Upper lobe of left lung (tissue), 6 donors: ENCODE results near the gene PAPLN. TPM values are rescaled to one million over a fixed set of nuclear protein-coding genes. Genes with fewer than 3 reads are reported as not detected.

ENCODE experiments used
- ATAC-seq, 2 donors: fragments of 200-7000 bp; cut with Tn5 transposase; one replicate each; pipeline ENCODE4 v1.9.1; 2022; ENCODE audit warnings: mild to moderate bottlenecking in 2 of 2, moderate library complexity in 2 of 2; ENCODE audit not compliant: low FRiP score in 2 of 2
- DNase-seq, 2 donors: peaks; one replicate each; pipeline ENCODE4 v3.0.0-alpha.2; 2019 to 2020
- H3K27ac ChIP-seq, 4 donors: fragments of 200-600 bp; sonication (generic); one replicate each; pipeline ENCODE4 v1.5.1; 2016 to 2019
- H3K27me3 ChIP-seq, 4 donors: fragments of 200-600 bp; sonication (generic); one replicate each; pipeline ENCODE4 v1.5.1; 2017 to 2019
- H3K36me3 ChIP-seq, 4 donors: fragments of 200-600 bp; sonication (generic); one replicate each; pipeline ENCODE4 v1.5.1; 2016 to 2019
- H3K4me1 ChIP-seq, 4 donors: fragments of 200-600 bp; sonication (generic); one replicate each; pipeline ENCODE4 v1.5.1; 2018 to 2019
- H3K4me3 ChIP-seq, 4 donors: fragments of 200-600 bp; sonication (generic); one replicate each; pipeline ENCODE4 v1.5.1; 2017 to 2019; ENCODE audit warnings: mild to moderate bottlenecking in 2 of 4, moderate library complexity in 1 of 4
- H3K9me3 ChIP-seq, 4 donors: fragments of 200-600 bp; sonication (generic); one replicate each; pipeline ENCODE4 v1.5.1; 2018 to 2019
- EP300 ChIP-seq, 4 donors: sonication (generic); formaldehyde crosslinking; IDR thresholded peaks; one replicate each; pipeline ENCODE4 v1.5.1; 2017; ENCODE audit warnings: antibody characterized with exemption in 4 of 4, control low read depth in 2 of 4
- POLR2A ChIP-seq, 4 donors: fragments of 450-650 bp; IDR thresholded peaks; one replicate each; pipeline ENCODE4 v1.5.1; 2016 to 2017; ENCODE audit warnings: antibody characterized with exemption in 4 of 4, mild to moderate bottlenecking in 2 of 4
- POLR2AphosphoS5 ChIP-seq, 2 donors: sonication (generic); formaldehyde crosslinking; IDR thresholded peaks; one replicate each; pipeline ENCODE4 v1.5.1; 2017; ENCODE audit warnings: antibody characterized with exemption in 2 of 2
- WGBS, 2 donors: methylation state at CpG; one replicate each; pipeline ENCODE4 v1.1.5; 2017 to 2018; 5-methylcytosine and 5-hydroxymethylcytosine counted together
- total RNA-seq, 6 donors: library from RNA; depleted of rRNA in 4 of 6; stranded (reverse); fragments of >200 nt in 4 of 6; gene quantifications; one replicate each; pipeline versions ENCODE4 v1.1.0 to v1.2.1, GENCODE V29; 2016 to 2021
- TF ChIP-seq, protein P1 (sequence below), 6 experiments: fragments of 450-650 bp in 4 of 6; fragments of 200-600 bp in 2 of 6; sonication (generic) in 2 of 6; IDR thresholded peaks; one replicate each; pipeline ENCODE4 v1.5.1; 2016 to 2019; ENCODE audit warnings: antibody characterized with exemption in 6 of 6
- donor health status: DM: no; HTN: no; CAD: no; lungs with moderate emphysema.
- donor health status: DM: no; HTN: yes; CAD: no; lungs with severe emphysema.

Gene PAPLN
- total RNA-seq, 6 donors from 2014 or later = 10.3 to 62.9 (median 16.5) TPM

DNA sequence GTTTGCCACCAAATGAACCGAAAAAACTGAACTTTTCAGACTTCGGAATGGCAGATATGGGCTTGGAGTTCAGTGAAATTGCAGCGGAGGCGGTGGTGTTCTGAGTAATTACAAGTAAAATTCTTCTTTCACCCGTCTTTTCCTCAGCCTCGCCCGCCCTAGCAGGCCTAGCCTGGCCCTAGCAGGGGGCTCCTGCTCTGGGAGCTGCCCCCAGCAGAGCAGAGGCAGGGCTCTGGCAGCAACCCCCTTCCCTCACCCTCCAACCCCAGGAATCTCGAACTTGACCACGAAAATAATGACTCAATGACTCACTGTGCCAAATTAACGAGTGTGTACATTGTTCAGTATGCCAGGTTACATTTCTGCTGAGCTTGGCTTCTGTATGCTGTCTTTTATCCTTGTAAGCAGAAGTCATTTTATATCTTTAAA, 1.1 kb downstream of the PAPLN start:
- Histone ChIP-seq H3K27ac (peak overlapping the region in 2 of 4 donors; percentile 45 to 50), H3K27me3 (peaks cover 0 to 21% (median 11%) of the 10 kb centered on the region in 4 donors), H3K4me3 (peak overlapping the region in 3 of 4 donors; percentile 53 to 62 (median 61)), H3K36me3 (no peaks in the 10 kb centered on the region), H3K9me3 (no peaks in the 10 kb centered on the region), H3K4me1 (peaks cover 26 to 60% (median 47%) of the 10 kb centered on the region in 4 donors)
- peak; percentile 16 to 27 for ATAC-seq
- TF ChIP-seq, protein P1, sequence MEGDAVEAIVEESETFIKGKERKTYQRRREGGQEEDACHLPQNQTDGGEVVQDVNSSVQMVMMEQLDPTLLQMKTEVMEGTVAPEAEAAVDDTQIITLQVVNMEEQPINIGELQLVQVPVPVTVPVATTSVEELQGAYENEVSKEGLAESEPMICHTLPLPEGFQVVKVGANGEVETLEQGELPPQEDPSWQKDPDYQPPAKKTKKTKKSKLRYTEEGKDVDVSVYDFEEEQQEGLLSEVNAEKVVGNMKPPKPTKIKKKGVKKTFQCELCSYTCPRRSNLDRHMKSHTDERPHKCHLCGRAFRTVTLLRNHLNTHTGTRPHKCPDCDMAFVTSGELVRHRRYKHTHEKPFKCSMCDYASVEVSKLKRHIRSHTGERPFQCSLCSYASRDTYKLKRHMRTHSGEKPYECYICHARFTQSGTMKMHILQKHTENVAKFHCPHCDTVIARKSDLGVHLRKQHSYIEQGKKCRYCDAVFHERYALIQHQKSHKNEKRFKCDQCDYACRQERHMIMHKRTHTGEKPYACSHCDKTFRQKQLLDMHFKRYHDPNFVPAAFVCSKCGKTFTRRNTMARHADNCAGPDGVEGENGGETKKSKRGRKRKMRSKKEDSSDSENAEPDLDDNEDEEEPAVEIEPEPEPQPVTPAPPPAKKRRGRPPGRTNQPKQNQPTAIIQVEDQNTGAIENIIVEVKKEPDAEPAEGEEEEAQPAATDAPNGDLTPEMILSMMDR (IDR thresholded peaks at IDR 0.05) = no peak
- no peak for TF ChIP-seq POLR2A (IDR thresholded peaks at IDR 0.05)
- no peak for TF ChIP-seq EP300 (IDR thresholded peaks at IDR 0.05)
- TF ChIP-seq POLR2AphosphoS5 (IDR thresholded peaks at IDR 0.05) = no peak
- no peak for DNase-seq
- WGBS, 2 donors = 28 to 34% methylated on average over 10 of the region's 10 CpGs

DNA sequence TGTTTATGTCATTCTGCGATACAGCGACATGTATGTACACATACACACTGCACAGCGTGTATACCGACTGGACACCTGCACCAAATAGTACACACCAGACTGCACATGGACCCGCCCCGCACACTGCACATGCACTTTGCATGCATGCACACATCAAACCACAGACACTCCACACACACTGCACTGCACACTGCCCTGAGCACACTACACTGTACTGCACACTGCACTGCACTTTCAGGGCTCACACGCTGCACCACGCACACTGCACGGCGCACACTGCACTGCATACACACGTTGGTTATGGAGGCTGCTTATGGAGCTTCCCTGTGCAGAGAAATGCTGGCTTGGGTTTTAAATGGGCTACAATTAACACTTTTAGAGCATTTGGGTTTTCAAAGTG, 1.6 kb downstream of the PAPLN start:
- Histone ChIP-seq H3K27ac (no peak overlapping the region), H3K4me1 (peaks cover 26 to 60% (median 47%) of the 10 kb centered on the region in 4 donors), H3K36me3 (no peaks in the 10 kb centered on the region), H3K27me3 (peaks cover 0 to 21% (median 11%) of the 10 kb centered on the region in 4 donors), H3K9me3 (no peaks in the 10 kb centered on the region), H3K4me3 (peak overlapping the region in 2 of 4 donors; percentile 49 to 62)
- DNase-seq (no peak), ATAC-seq (no peak)
- WGBS, 2 donors = 82 to 85% methylated on average over 11 of the region's 11 CpGs
- TF ChIP-seq POLR2AphosphoS5 (IDR thresholded peaks at IDR 0.05) = no peak
- TF ChIP-seq, protein P1 (IDR thresholded peaks at IDR 0.05) = no peak
- TF ChIP-seq EP300 (IDR thresholded peaks at IDR 0.05) = no peak
- no peak for TF ChIP-seq POLR2A (IDR thresholded peaks at IDR 0.05)

DNA sequence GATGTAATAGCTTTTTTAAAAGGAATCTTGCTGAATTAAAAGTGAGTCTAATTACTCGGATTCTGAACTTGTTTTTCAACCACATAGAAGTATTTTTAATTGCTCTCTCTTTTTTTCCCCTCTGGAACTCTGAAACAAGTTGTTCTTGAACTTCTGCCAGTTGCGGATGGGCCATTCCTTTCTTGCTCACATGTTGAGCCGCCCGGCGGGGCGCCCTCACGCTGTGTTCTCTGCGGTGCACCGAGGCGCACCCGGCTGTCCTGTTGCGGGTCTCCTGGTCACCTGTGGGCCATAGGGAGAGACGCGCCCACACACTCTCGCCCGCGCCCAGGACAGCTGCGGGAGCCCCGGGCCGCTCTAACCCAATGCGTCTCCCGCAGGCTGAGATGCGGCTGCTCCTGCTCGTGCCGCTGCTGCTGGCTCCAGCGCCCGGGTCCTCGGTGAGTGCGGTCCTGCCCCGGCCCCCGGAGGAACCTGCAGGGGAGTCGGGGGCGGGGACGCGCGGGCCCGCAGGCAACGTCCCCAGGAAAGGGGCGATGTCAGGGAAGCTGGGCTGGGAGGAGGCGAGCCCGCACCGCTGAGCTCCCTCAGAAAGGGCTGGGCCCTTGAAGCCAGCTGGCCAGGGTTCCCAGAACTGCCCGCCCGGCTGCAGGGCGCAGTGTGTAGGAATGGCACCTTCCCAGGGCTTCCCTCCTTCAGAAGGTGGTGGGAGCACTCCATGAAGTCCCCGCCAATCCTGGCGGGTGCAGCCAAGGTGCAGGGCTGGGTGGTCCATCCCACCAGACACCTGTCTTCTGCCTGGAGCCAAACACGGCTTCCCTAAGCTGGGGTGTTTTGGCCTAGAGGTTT, 2.3 kb downstream of the PAPLN start:
- Histone ChIP-seq H3K4me1 (peaks cover 26 to 60% (median 47%) of the 10 kb centered on the region in 4 donors), H3K4me3 (peak overlapping the region in 3 of 4 donors; percentile 36 to 50 (median 49)), H3K36me3 (no peaks in the 10 kb centered on the region), H3K27me3 (peaks cover 0 to 21% (median 11%) of the 10 kb centered on the region in 4 donors), H3K9me3 (no peaks in the 10 kb centered on the region), H3K27ac (peak overlapping the region in 1 of 4 donors; percentile 30)
- no peak for TF ChIP-seq EP300 (IDR thresholded peaks at IDR 0.05)
- TF ChIP-seq POLR2A (IDR thresholded peaks at IDR 0.05) = no peak
- TF ChIP-seq, protein P1 (IDR thresholded peaks at IDR 0.05) = no peak
- no peak for TF ChIP-seq POLR2AphosphoS5 (IDR thresholded peaks at IDR 0.05)
- WGBS, 2 donors = 8 to 10% methylated on average over 11 to 44 of the region's 48 CpGs
- DNase-seq (peak in 1 of 2 donors; percentile 89), ATAC-seq (peak in 1 of 2 donors; percentile 6)

DNA sequence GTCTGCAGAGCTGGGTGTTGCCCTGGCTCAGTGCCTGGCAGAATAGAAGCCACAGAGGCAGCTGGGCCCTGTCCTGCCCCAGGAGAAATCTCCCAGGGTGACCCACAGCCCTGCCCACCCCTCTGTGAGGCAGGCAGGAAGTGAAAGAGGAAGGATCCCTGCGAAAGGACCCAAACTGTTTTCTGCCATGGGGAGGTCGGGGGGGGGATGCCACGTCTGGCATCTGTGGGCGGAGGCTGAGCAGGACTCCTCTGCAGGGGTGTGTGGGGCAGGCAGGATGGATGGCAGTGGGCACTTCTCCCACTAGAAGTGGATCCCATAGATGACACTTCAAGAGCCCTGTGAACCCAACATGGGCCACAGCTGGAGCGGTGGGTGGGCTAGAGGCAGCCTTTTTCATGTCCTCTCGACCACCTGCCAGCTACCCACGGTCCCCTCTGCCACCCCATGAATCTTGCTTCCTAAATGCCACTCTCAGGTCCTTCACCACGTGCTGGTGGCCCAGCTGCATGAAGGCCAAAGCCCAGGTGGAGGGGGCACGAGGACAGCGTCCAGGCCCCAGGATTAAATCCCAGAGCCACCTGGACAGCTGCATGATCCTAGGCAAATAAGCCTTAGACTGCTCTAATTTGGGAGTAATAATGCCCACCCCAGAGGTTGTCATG, 3.6 kb downstream of the PAPLN start:
- DNase-seq = no peak

More for the DNA sequence above, 3.6 kb downstream of the PAPLN start:
- Histone ChIP-seq H3K36me3 (no peaks in the 10 kb centered on the region), H3K4me1 (peaks cover 26 to 70% (median 55%) of the 10 kb centered on the region in 4 donors), H3K27me3 (peaks cover 0 to 21% (median 11%) of the 10 kb centered on the region in 4 donors), H3K4me3 (no peak overlapping the region), H3K9me3 (no peaks in the 10 kb centered on the region), H3K27ac (no peak overlapping the region)
- 75 to 84% methylated on average over 8 to 10 of the region's 10 CpGs for WGBS, 2 donors
- ATAC-seq = peak in 1 of 2 donors; percentile 18
- TF ChIP-seq POLR2A (IDR thresholded peaks at IDR 0.05) (no peak), POLR2AphosphoS5 (IDR thresholded peaks at IDR 0.05) (no peak), EP300 (IDR thresholded peaks at IDR 0.05) (no peak)
- TF ChIP-seq, protein P1 (IDR thresholded peaks at IDR 0.05) = no peak
